ENCODE results near the gene TNFAIP8L2.

GRCh38 chr1:151145304-151146071 lies 11.0 kb upstream of the TNFAIP8L2 start:
- TF ChIP-seq EZH2 (IDR thresholded peaks at IDR 0.05; ENCODE audit: borderline replicate concordance, low read depth, low read length, severe bottlenecking) (no peak), CTCF (IDR thresholded peaks at IDR 0.05; ENCODE audit: borderline replicate concordance, extremely low read depth, low read length, poor library complexity, severe bottlenecking) (no peak)

Data from DND-41 (cell line).